ENCODE data around the gene TSEN2.

DNA sequence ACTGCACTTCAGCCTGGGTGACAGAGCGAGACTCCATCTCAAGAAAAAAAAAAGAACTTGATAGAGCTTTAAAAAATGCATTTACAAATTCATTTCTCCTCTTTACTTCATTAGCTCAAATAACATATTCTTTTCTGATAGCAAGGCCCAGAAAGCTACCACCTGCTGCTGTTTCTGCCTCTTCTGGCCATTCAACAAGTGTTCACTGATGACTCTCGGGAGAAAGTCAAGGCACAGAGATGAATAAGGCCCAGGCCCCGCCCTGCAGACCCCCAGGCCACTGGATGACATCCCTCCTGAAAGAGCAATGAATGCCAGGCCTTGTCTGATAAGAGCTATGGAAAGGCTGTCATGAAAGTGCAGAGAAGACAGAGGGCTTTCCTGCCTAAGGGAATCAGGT is 13.6 kb upstream of the TSEN2 start:
- TF ChIP-seq, protein P1, sequence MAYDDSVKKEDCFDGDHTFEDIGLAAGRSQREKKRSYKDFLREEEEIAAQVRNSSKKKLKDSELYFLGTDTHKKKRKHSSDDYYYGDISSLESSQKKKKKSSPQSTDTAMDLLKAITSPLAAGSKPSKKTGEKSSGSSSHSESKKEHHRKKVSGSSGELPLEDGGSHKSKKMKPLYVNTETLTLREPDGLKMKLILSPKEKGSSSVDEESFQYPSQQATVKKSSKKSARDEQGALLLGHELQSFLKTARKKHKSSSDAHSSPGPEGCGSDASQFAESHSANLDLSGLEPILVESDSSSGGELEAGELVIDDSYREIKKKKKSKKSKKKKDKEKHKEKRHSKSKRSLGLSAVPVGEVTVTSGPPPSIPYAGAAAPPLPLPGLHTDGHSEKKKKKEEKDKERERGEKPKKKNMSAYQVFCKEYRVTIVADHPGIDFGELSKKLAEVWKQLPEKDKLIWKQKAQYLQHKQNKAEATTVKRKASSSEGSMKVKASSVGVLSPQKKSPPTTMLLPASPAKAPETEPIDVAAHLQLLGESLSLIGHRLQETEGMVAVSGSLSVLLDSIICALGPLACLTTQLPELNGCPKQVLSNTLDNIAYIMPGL (CRISPR knock-in tag; IDR thresholded peaks at IDR 0.05; ENCODE audit: borderline replicate concordance) = no peak
- TF ChIP-seq MAFK (IDR thresholded peaks at IDR 0.05; ENCODE audit: partially characterized antibody) (no peak), EP300 (IDR thresholded peaks at IDR 0.05) (no peak), JUNB (IDR thresholded peaks at IDR 0.05) (no peak), POLR2A (IDR thresholded peaks at IDR 0.05; ENCODE audit: low read length) (no peak), KDM1A (IDR thresholded peaks at IDR 0.05; ENCODE audit: low read depth) (no peak), BHLHE40 (IDR thresholded peaks at IDR 0.05; ENCODE audit: low read depth, low read length) (no peak)
- TF ChIP-seq, protein P2, sequence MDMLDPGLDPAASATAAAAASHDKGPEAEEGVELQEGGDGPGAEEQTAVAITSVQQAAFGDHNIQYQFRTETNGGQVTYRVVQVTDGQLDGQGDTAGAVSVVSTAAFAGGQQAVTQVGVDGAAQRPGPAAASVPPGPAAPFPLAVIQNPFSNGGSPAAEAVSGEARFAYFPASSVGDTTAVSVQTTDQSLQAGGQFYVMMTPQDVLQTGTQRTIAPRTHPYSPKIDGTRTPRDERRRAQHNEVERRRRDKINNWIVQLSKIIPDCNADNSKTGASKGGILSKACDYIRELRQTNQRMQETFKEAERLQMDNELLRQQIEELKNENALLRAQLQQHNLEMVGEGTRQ (IDR thresholded peaks at IDR 0.05) = no peak
- TF ChIP-seq, protein P3, sequence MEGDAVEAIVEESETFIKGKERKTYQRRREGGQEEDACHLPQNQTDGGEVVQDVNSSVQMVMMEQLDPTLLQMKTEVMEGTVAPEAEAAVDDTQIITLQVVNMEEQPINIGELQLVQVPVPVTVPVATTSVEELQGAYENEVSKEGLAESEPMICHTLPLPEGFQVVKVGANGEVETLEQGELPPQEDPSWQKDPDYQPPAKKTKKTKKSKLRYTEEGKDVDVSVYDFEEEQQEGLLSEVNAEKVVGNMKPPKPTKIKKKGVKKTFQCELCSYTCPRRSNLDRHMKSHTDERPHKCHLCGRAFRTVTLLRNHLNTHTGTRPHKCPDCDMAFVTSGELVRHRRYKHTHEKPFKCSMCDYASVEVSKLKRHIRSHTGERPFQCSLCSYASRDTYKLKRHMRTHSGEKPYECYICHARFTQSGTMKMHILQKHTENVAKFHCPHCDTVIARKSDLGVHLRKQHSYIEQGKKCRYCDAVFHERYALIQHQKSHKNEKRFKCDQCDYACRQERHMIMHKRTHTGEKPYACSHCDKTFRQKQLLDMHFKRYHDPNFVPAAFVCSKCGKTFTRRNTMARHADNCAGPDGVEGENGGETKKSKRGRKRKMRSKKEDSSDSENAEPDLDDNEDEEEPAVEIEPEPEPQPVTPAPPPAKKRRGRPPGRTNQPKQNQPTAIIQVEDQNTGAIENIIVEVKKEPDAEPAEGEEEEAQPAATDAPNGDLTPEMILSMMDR (IDR thresholded peaks at IDR 0.05) = no peak
